IMR-90 (cell line): ENCODE measurements around the gene CFAP221. TPM values are rescaled to one million over a fixed set of nuclear protein-coding genes. Genes with fewer than 3 reads are reported as not detected.

Experiments used
- ATAC-seq: fragments of 200-7000 bp; cut with Tn5 transposase; 2 replicates; pipeline ENCODE4 v1.9.1; 2020; ENCODE audit warnings: low read depth, mild to moderate bottlenecking, moderate library complexity
- BruUV-seq: library from RNA; stranded (reverse); fragments of 400-500 nt; replicated peaks from 2 replicates; lab custom pipeline; 2021; lab: Mats Ljungman, UMichigan
- CTCF ChIA-PET: fragments of 300-600 bp; formaldehyde crosslinking; extraction: SDS; loops from one replicate; lab custom pipeline; 2021; ENCODE audit warnings: antibody characterized with exemption; lab: Yijun Ruan, JAX
- POLR2A ChIA-PET: fragments of 300-600 bp; sonication (Branson Sonifier 250); formaldehyde crosslinking; loops from one replicate; lab custom pipeline; 2022; ENCODE audit warnings: antibody characterized with exemption; ENCODE audit not compliant: unreplicated experiment; lab: Charles Lee
- DNase-seq: peaks from one replicate; pipeline ENCODE4 v3.0.0; 2013
- H2AFZ ChIP-seq: replicated peaks from 2 replicates; pipeline ENCODE3; 2013; ENCODE audit warnings: low read length, mild to moderate bottlenecking; ENCODE audit not compliant: poor library complexity
- H2AK5ac ChIP-seq: 2 replicates; pipeline ENCODE4 v1.6.1; 2013; ENCODE audit warnings: low read depth, low read length, inconsistent platforms
- H2AK9ac ChIP-seq: replicated peaks from 2 replicates; pipeline ENCODE3; 2013; ENCODE audit warnings: mild to moderate bottlenecking, low read depth, low read length, moderate library complexity; ENCODE audit not compliant: poor library complexity
- H2BK120ac ChIP-seq: 2 replicates; pipeline ENCODE4 v1.6.1; 2013; ENCODE audit warnings: low read depth, low read length, inconsistent platforms
- H2BK15ac ChIP-seq: 3 replicates; pipeline ENCODE4 v1.6.1; 2013; ENCODE audit warnings: low read depth, low read length, inconsistent platforms
- H2BK20ac ChIP-seq: 2 replicates; pipeline ENCODE4 v1.6.1; 2013; ENCODE audit warnings: low read depth, mild to moderate bottlenecking, inconsistent platforms, low read length, moderate library complexity
- H2BK5ac ChIP-seq: 2 replicates; pipeline ENCODE4 v1.6.1; 2013; ENCODE audit warnings: mild to moderate bottlenecking, low read depth, low read length, inconsistent platforms; ENCODE audit not compliant: poor library complexity, severe bottlenecking
- H3K14ac ChIP-seq: replicated peaks from 2 replicates; pipeline ENCODE4 v1.6.1; 2013; ENCODE audit warnings: low read depth, low read length, inconsistent platforms
- H3K18ac ChIP-seq: 2 replicates; pipeline ENCODE4 v1.6.1; 2013; ENCODE audit warnings: low read depth, low read length, control low read depth
- H3K23ac ChIP-seq: 2 replicates; pipeline ENCODE4 v1.6.1; 2013; ENCODE audit warnings: low read depth, low read length, inconsistent platforms
- H3K27ac ChIP-seq: 2 replicates; pipeline ENCODE4 v1.5.1; 2013; ENCODE audit warnings: mild to moderate bottlenecking, control low read depth, low read length; ENCODE audit not compliant: insufficient read depth
- H3K27me3 ChIP-seq: 2 replicates; pipeline ENCODE4 v1.6.1; 2013; ENCODE audit warnings: low read length; ENCODE audit not compliant: control insufficient read depth, insufficient read depth
- H3K36me3 ChIP-seq: 2 replicates; pipeline ENCODE4 v1.6.1; 2013; ENCODE audit warnings: low read length, mixed read lengths; ENCODE audit not compliant: control insufficient read depth, insufficient read depth
- H3K4ac ChIP-seq: 2 replicates; pipeline ENCODE4 v1.6.1; 2013; ENCODE audit warnings: low read depth, low read length, inconsistent platforms
- H3K4me1 ChIP-seq: 2 replicates; pipeline ENCODE4 v1.6.1; 2013; ENCODE audit warnings: low read length, mixed read lengths; ENCODE audit not compliant: control insufficient read depth, insufficient read depth
- H3K4me2 ChIP-seq: 2 replicates; pipeline ENCODE4 v1.6.1; 2013; ENCODE audit warnings: low read depth, mild to moderate bottlenecking, control low read depth, low read length, moderate library complexity
- H3K4me3 ChIP-seq: 2 replicates; pipeline ENCODE4 v1.5.1; 2013; ENCODE audit warnings: low read depth, mild to moderate bottlenecking, control low read depth, low read length, moderate library complexity; ENCODE audit not compliant: insufficient read depth
- H3K56ac ChIP-seq: 2 replicates; pipeline ENCODE4 v1.6.1; 2013; ENCODE audit warnings: low read length, inconsistent platforms; ENCODE audit not compliant: insufficient read depth; ENCODE audit errors: extremely low read depth
- H3K79me1 ChIP-seq, 2 experiments: 2 replicates each; pipeline ENCODE4 v1.6.1; 2013; ENCODE audit warnings: low read length in 2 of 2, inconsistent platforms in 1 of 2, low read depth in 1 of 2
- H3K9ac ChIP-seq: 2 replicates; pipeline ENCODE4 v1.6.1; 2013; ENCODE audit warnings: low read depth, low read length, control low read depth
- H3K9me1 ChIP-seq: 2 replicates; pipeline ENCODE4 v1.6.1; 2013; ENCODE audit warnings: low read length, inconsistent platforms; ENCODE audit not compliant: insufficient read depth
- H3K9me3 ChIP-seq: 2 replicates; pipeline ENCODE4 v1.6.1; 2013; ENCODE audit warnings: low read length; ENCODE audit not compliant: control insufficient read depth, insufficient read depth
- H4K20me1 ChIP-seq: 2 replicates; pipeline ENCODE4 v1.6.1; 2013; ENCODE audit warnings: low read length, inconsistent platforms; ENCODE audit not compliant: insufficient read depth
- H4K5ac ChIP-seq: 2 replicates; pipeline ENCODE4 v1.6.1; 2013; ENCODE audit warnings: mild to moderate bottlenecking, low read depth, low read length, control low read depth
- H4K8ac ChIP-seq, 2 experiments: 2 replicates each; pipeline ENCODE4 v1.6.1; 2013; ENCODE audit warnings: low read depth in 2 of 2, low read length in 2 of 2, control low read depth in 1 of 2, inconsistent platforms in 1 of 2
- H4K91ac ChIP-seq: 2 replicates; pipeline ENCODE4 v1.6.1; 2013; ENCODE audit warnings: low read depth, low read length, inconsistent platforms; ENCODE audit not compliant: insufficient read depth
- BHLHE40 ChIP-seq: fragments of 150-350 bp; IDR thresholded peaks from 2 replicates; pipeline ENCODE4 v1.6.1; 2016; ENCODE audit warnings: mild to moderate bottlenecking, low read depth, low read length
- CEBPB ChIP-seq: IDR thresholded peaks from 2 replicates; pipeline ENCODE4 v1.6.1; 2012; ENCODE audit warnings: low read depth, low read length, improper control_type of control experiment
- CHD1 ChIP-seq: IDR thresholded peaks from 2 replicates; pipeline ENCODE4 v1.6.1; 2012; ENCODE audit warnings: low read depth, low read length, improper control_type of control experiment
- CTCF ChIP-seq: conservative IDR thresholded peaks from 2 replicates; pipeline ENCODE4 v1.5.1; 2012; ENCODE audit warnings: mild to moderate bottlenecking, low read depth, low read length, improper control_type of control experiment
- ELK1 ChIP-seq: fragments of 150-350 bp; IDR thresholded peaks from 2 replicates; pipeline ENCODE4 v1.6.1; 2016; ENCODE audit warnings: low read depth, mild to moderate bottlenecking, low read length, moderate library complexity, borderline replicate concordance
- FOS ChIP-seq: fragments of 150-350 bp; IDR thresholded peaks from 2 replicates; pipeline ENCODE4 v1.6.1; 2016; ENCODE audit warnings: low read depth, low read length
- MAFK ChIP-seq: IDR thresholded peaks from 2 replicates; pipeline ENCODE4 v1.6.1; 2012; ENCODE audit warnings: low read depth, low read length, improper control_type of control experiment
- MAZ ChIP-seq: IDR thresholded peaks from 2 replicates; pipeline ENCODE4 v1.6.1; 2012; ENCODE audit warnings: low read depth, mild to moderate bottlenecking, low read length, improper control_type of control experiment, moderate library complexity, borderline replicate concordance
- MXI1 ChIP-seq: IDR thresholded peaks from 2 replicates; pipeline ENCODE4 v1.6.1; 2012; ENCODE audit warnings: low read depth, mild to moderate bottlenecking, low read length, moderate library complexity, borderline replicate concordance
- NFE2L2 ChIP-seq: fragments of 150-350 bp; IDR thresholded peaks from 2 replicates; pipeline ENCODE4 v1.6.1; 2016; ENCODE audit warnings: low read depth, mild to moderate bottlenecking, low read length
- POLR2A ChIP-seq: IDR thresholded peaks from 2 replicates; pipeline ENCODE4 v1.6.1; 2012; ENCODE audit warnings: mild to moderate bottlenecking, low read depth, low read length
- RAD21 ChIP-seq: IDR thresholded peaks from 2 replicates; pipeline ENCODE4 v1.6.1; 2012; ENCODE audit warnings: low read length, improper control_type of control experiment
- RCOR1 ChIP-seq: IDR thresholded peaks from 2 replicates; pipeline ENCODE4 v1.6.1; 2012; ENCODE audit warnings: mild to moderate bottlenecking, low read length, improper control_type of control experiment; ENCODE audit not compliant: insufficient replicate concordance
- RFX5 ChIP-seq: IDR thresholded peaks from 2 replicates; pipeline ENCODE4 v1.8.0; 2012; ENCODE audit warnings: low read depth, mild to moderate bottlenecking, low read length, moderate library complexity
- SMC3 ChIP-seq: fragments of 150-350 bp; IDR thresholded peaks from 2 replicates; pipeline ENCODE4 v1.6.1; 2016; ENCODE audit warnings: low read depth, mild to moderate bottlenecking, antibody characterized with exemption, low read length, moderate library complexity
- USF2 ChIP-seq: fragments of 150-350 bp; IDR thresholded peaks from 2 replicates; pipeline ENCODE4 v1.6.1; 2017; ENCODE audit warnings: mild to moderate bottlenecking, antibody characterized with exemption, low read length, low read depth
- WGBS, 2 experiments: methylation state at CpG; one replicate each; pipeline versions ENCODE4 v1.1.5 to v1.1.7; 2013; ENCODE audit warnings: missing lambda C conversion rate in 2 of 2; ENCODE audit not compliant: insufficient read length in 1 of 2; ENCODE audit errors: extremely low coverage in 2 of 2; 5-methylcytosine and 5-hydroxymethylcytosine counted together
- dilution Hi-C: fragments of 300-500 bp; cut with HindIII; formaldehyde crosslinking; loops from one replicate; pipeline ENCODE4 v1.14.3; 2018; ENCODE audit warnings: low sequenced_read_pairs; ENCODE audit not compliant: unreplicated experiment
- in situ Hi-C: fragments of 300-500 bp; cut with MboI; formaldehyde crosslinking; loops from 3 replicates; pipeline ENCODE4 v1.14.3; 2019; ENCODE audit warnings: low sequenced_read_pairs, inconsistent platforms, mixed read lengths
- intact Hi-C: fragments of 100-400 bp; cut with micrococcal nuclease; formaldehyde crosslinking; loops from 2 replicates; pipeline ENCODE4 v1.10.0; 2022
- polyA plus RNA-seq, 3 experiments: library from polyadenylated mRNA; depleted of rRNA; stranded (reverse); fragments of >200 nt; gene quantifications; 2 replicates each; pipeline ENCODE4 v1.2.3, GENCODE V29; 2012; ENCODE audit warnings: low replicate concordance in 1 of 3
- total RNA-seq: library from RNA; depleted of rRNA; stranded (reverse); fragments of >200 nt; gene quantifications from 2 replicates; pipeline ENCODE4 v1.2.3, GENCODE V29; 2012

The CFAP221 gene
- total and polyA plus RNA-seq, 2 of the 4 experiments (the other 2 are of a cell fraction), result not detected

- intact Hi-C loops, result no loop called here
These were observed 6.6 kb downstream of the CFAP221 start for GRCh38 chr2:119550856-119551255.

More at GRCh38 chr2:119550856-119551255, 6.6 kb downstream of the CFAP221 start:
- Histone ChIP-seq H3K36me3 (no peaks in the 10 kb centered on the region), H3K56ac (no peak overlapping the region), H3K27ac (no peak overlapping the region), H3K9ac (no peak overlapping the region), H4K91ac (no peak overlapping the region), H3K14ac (no peak overlapping the region), H2BK5ac (no peak overlapping the region), H4K8ac (no peak overlapping the region), H2BK120ac (no peak overlapping the region), H2AK5ac (no peak overlapping the region), H3K4me3 (no peak overlapping the region), H4K20me1 (no peaks in the 10 kb centered on the region), H2BK20ac (no peak overlapping the region), H2AFZ (no peak overlapping the region), H3K4ac (no peak overlapping the region), H3K79me1 (no peaks in the 10 kb centered on the region), H4K5ac (no peak overlapping the region), H3K9me3 (no peaks in the 10 kb centered on the region), H3K23ac (no peak overlapping the region), H3K27me3 (peaks cover 5% of the 10 kb centered on the region), H2AK9ac (no peak overlapping the region), H3K4me1 (no peaks in the 10 kb centered on the region), H3K4me2 (no peak overlapping the region), H3K9me1 (no peaks in the 10 kb centered on the region), H3K18ac (no peak overlapping the region), H2BK15ac (no peak overlapping the region)
- dilution Hi-C loops, result no loop called here
- ChIA-PET POLR2A (no interaction called here), CTCF (no interaction called here)
- no TSS peak for BruUV-seq
- ATAC-seq (no peak), DNase-seq (no peak)
- no peak for TF ChIP-seq CTCF
- TF ChIP-seq MXI1, result no peak
- no peak for TF ChIP-seq BHLHE40
- no peak for TF ChIP-seq ELK1
- TF ChIP-seq SMC3, result no peak
- TF ChIP-seq CEBPB, result no peak
- no peak for TF ChIP-seq MAFK
- no peak for TF ChIP-seq FOS
- no peak for TF ChIP-seq RCOR1
- no peak for TF ChIP-seq CHD1
- TF ChIP-seq RAD21, result no peak
- TF ChIP-seq NFE2L2, result no peak
- TF ChIP-seq MAZ, result no peak
- no peak for TF ChIP-seq RFX5
- TF ChIP-seq USF2, result no peak
- TF ChIP-seq POLR2A, result no peak
- WGBS, 2 experiments, result 88% methylated on average over 1 of the region's 1 CpG; no CpG with 5 or more reads in 1 of the 2 experiments
- in situ Hi-C loops, result no loop called here
